ENCODE results near the gene CDH4.

DNA sequence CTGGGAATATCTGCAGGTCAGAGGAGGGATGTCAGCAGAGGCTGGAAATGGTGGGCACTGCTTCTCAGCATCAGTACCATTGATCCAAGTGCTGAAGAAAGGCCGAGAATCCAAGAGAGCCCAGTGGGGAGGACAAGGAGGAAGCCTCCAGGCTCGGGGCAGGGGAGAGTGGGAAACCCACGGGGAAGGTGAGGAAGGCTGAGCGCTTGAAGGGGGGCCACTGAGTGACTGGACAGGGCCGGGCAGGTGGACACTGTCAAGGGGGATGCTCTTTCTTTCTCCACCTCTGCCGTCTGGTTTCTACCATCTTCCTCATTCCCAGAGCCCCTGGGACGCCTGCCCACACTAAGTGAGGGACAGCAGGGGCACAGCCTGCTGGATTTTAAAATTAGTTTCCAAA, 335.0 kb downstream of the CDH4 start:
- TF ChIP-seq CTCF (IDR thresholded peaks at IDR 0.05), result no peak
- TF ChIP-seq POLR2A (IDR thresholded peaks at IDR 0.05), result no peak
